HK-2 (cell line): ENCODE data around the gene AKAP12.

Experiments
- DNase-seq: peaks from one replicate; pipeline ENCODE4 v3.0.0-alpha.2; 2018; ENCODE audit not compliant: unreplicated experiment

Gene AKAP12

GRCh38 chr6:151239603-151240035 is at the start of gene AKAP12:
Gene AKAP12 (plus strand): TSS chr6:151239967. CDS start chr6:151240563, 596 bp downstream.
- DNase-seq: no peak

- no peak for DNase-seq
These were observed 48.2 kb upstream of the AKAP12 start for GRCh38 chr6:151191527-151191926.

GRCh38 chr6:151196555-151196954 is 43.2 kb upstream of the AKAP12 start:
- no peak for DNase-seq

GRCh38 chr6:151197556-151197955 is 42.2 kb upstream of the AKAP12 start:
- DNase-seq: no peak

- DNase-seq: no peak
These were observed 39.8 kb upstream of the AKAP12 start for GRCh38 chr6:151199991-151200390.

GRCh38 chr6:151205721-151206600 is 33.8 kb upstream of the AKAP12 start:
- no peak for DNase-seq

GRCh38 chr6:151207674-151208073 is 32.1 kb upstream of the AKAP12 start:
- no peak for DNase-seq

GRCh38 chr6:151209071-151209831 is 30.5 kb upstream of the AKAP12 start:
- peak; percentile 11 for DNase-seq

GRCh38 chr6:151211075-151211474 is 28.7 kb upstream of the AKAP12 start:
- DNase-seq: no peak

GRCh38 chr6:151213352-151213751 is 26.4 kb upstream of the AKAP12 start:
- DNase-seq: no peak

GRCh38 chr6:151215999-151216398 is 23.8 kb upstream of the AKAP12 start:
- no peak for DNase-seq

- no peak for DNase-seq
These were observed 23.0 kb upstream of the AKAP12 start for GRCh38 chr6:151216804-151217203.

- DNase-seq: no peak
These were observed 20.6 kb upstream of the AKAP12 start for GRCh38 chr6:151219192-151219591.

GRCh38 chr6:151224076-151224475 is 15.7 kb upstream of the AKAP12 start:
- DNase-seq: no peak

GRCh38 chr6:151225919-151226318 is 13.8 kb upstream of the AKAP12 start:
- DNase-seq: no peak

- no peak for DNase-seq
These were observed 10.9 kb upstream of the AKAP12 start for GRCh38 chr6:151228788-151229400.

GRCh38 chr6:151229401-151230276 is 10.1 kb upstream of the AKAP12 start:
- no peak for DNase-seq

GRCh38 chr6:151230277-151230577 is 9.5 kb upstream of the AKAP12 start:
- no peak for DNase-seq

GRCh38 chr6:151232899-151233298 is 6.9 kb upstream of the AKAP12 start:
- DNase-seq: no peak

GRCh38 chr6:151233731-151234130 is 6.0 kb upstream of the AKAP12 start:
- no peak for DNase-seq

GRCh38 chr6:151236668-151237401 is 2.9 kb upstream of the AKAP12 start:
- DNase-seq: no peak
